NT2/D1 (cell line): Measurements from ENCODE around the gene THOP1.

Experiments
- DNase-seq: peaks from one replicate; pipeline ENCODE4 v3.0.0-alpha.2; 2011; ENCODE audit warnings: low read depth, low spot score
- H3K27me3 ChIP-seq: 2 replicates; pipeline ENCODE4 v1.6.0; 2011; ENCODE audit warnings: mild to moderate bottlenecking; ENCODE audit not compliant: insufficient read length, insufficient read depth
- H3K36me3 ChIP-seq: 2 replicates; pipeline ENCODE4 v1.6.1; 2011; ENCODE audit warnings: mild to moderate bottlenecking, low read length, mixed read lengths; ENCODE audit not compliant: insufficient read depth, insufficient read length
- H3K4me1 ChIP-seq: 2 replicates; pipeline ENCODE4 v1.5.1; 2011; ENCODE audit not compliant: insufficient read depth, insufficient read length
- H3K4me3 ChIP-seq: 2 replicates; pipeline ENCODE4 v1.5.1; 2011; ENCODE audit warnings: low read depth; ENCODE audit not compliant: insufficient read length
- H3K9ac ChIP-seq: 2 replicates; pipeline ENCODE4 v1.6.0; 2011; ENCODE audit warnings: low read depth; ENCODE audit not compliant: insufficient read length
- H3K9me3 ChIP-seq: 2 replicates; pipeline ENCODE4 v1.5.1; 2011; ENCODE audit warnings: mild to moderate bottlenecking, low read length; ENCODE audit not compliant: insufficient read depth
- SUZ12 ChIP-seq: IDR thresholded peaks from 2 replicates; pipeline ENCODE4 v1.6.1; 2011; ENCODE audit not compliant: insufficient read length, insufficient read depth; ENCODE audit errors: extremely low read depth
- YY1 ChIP-seq: IDR thresholded peaks from 2 replicates; pipeline ENCODE4 v1.6.1; 2011; ENCODE audit not compliant: insufficient read length, insufficient read depth
- ZNF274 ChIP-seq: IDR thresholded peaks from 2 replicates; pipeline ENCODE4 v1.6.1; 2011; ENCODE audit warnings: mild to moderate bottlenecking, low read depth, low read length

The THOP1 gene

DNA sequence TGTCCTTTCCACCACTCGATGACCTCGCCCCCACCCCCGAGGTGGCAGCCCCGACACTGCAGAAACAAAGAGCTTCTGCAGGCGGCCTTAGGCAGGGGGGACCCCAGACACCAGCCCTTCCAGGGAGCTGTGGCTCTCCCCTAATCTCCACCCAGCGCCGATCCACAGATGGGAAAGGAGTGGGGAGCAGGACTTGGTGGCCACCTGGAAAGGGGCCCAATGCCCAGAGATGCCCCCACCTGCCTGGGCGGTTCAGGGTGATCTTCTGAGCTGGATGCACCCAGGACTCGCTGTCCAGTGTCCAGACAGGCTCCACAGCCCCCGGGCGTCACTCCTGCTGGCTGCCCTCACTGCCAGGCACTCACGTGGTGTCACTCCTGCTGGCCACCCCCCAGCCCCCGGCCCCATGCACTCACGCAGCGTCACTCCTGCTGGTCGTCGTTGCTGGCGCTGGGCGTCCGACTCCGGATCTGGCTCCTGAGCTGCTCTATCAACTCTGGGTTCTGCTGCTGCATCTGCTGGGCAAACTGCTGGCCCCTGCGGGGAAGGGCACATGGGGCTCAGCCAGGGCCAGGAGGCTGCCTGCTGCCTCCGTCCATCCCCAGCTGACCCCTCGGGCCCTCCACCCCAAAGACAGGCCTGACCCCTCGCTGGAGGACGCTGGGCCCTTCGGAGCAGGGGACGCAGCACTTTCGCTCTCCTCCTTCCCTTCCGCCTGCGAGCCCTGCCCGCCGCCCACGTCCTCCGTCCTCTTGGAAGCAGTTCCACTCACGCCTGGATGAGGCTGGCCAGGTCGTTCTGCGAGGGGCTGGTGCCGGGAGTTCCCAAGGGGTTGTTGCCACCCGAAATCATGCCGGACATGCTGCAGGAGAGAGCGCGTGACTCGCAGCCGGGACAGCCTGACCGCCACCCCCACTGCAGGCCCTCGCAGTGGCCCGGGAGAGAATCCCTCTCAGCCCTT, 28.1 kb upstream of the THOP1 start:
- peaks cover 88% of the 10 kb centered on the region for H3K36me3 ChIP-seq

DNA sequence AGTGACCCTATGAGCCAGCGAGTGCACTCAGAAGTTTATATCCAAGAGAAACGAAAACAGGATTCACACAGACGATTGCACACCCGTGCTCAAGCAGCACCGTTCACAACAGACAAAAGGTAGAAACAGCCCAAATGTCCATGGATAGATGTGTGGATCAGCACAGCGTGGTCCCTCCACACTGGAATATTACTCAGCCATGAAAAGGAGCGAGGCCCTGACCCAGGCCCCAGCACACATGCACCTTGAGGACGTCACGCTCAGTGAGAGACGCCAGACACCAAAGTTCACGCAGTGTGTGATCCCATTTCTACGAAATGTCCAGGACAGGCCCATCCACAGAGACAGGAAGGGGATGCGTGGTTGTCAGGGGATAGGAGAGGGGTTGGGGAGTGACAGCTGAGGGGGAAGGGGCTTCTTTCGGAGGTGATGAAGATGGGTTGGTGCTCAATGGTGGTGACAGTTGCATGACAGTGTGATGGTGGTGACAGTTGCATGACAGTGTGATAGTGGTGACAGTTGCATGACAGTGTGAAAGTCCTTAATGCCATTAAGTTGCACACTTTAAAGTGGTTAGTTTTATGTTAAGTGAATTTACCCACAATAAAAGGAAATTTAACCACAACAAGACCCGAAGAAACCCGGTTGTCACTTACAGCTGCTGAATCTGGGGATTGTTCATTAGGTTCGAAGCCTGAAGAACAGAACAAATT, 26.5 kb upstream of the THOP1 start:
- TF ChIP-seq ZNF274 (no peak), YY1 (no peak), SUZ12 (no peak)
- no peaks in the 10 kb centered on the region for H3K27me3 ChIP-seq
- DNase-seq, result no peak
- no peak overlapping the region for H3K4me3 ChIP-seq
- H3K9me3 ChIP-seq, result no peaks in the 10 kb centered on the region
- H3K9ac ChIP-seq, result no peak overlapping the region
- H3K4me1 ChIP-seq, result peaks cover 22% of the 10 kb centered on the region
- peaks cover 93% of the 10 kb centered on the region for H3K36me3 ChIP-seq

More for the DNA sequence above, 28.1 kb upstream of the THOP1 start:
- Histone ChIP-seq H3K9me3 (no peaks in the 10 kb centered on the region), H3K4me3 (no peak overlapping the region), H3K4me1 (peaks cover 12% of the 10 kb centered on the region), H3K9ac (no peak overlapping the region), H3K27me3 (no peaks in the 10 kb centered on the region)
- no peak for DNase-seq
- TF ChIP-seq YY1 (no peak), ZNF274 (no peak), SUZ12 (no peak)

- DNase-seq, result no peak
- no peak for TF ChIP-seq YY1
- TF ChIP-seq SUZ12, result no peak
- no peak for TF ChIP-seq ZNF274
- H3K9me3 ChIP-seq, result no peaks in the 10 kb centered on the region
- H3K36me3 ChIP-seq, result peaks cover 94% of the 10 kb centered on the region
- H3K9ac ChIP-seq, result no peak overlapping the region
- no peak overlapping the region for H3K4me3 ChIP-seq
- H3K27me3 ChIP-seq, result no peaks in the 10 kb centered on the region
- peaks cover 22% of the 10 kb centered on the region for H3K4me1 ChIP-seq
Observed at GRCh38 chr19:2759362-2759761, 25.9 kb upstream of the THOP1 start.

DNA sequence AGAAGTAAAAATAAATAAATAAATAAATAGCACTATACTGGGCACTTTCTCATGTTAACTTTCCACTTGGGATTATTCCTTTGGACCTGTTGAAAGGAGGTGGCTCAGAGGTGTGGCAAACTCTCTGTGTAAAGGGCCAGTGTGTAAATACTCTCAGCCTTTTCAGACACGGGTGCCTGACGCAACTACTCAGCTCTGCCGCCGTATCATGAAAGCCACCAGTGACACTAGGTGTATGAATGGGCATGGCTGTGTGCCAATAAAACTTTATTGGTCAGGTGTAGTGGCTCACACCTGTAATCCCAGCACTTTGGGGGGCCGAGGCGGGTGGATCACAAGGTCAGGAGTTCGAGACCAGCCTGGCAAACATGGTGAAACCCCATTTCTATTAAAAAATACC, 25.3 kb upstream of the THOP1 start:
- no peak overlapping the region for H3K4me3 ChIP-seq
- H3K27me3 ChIP-seq, result no peaks in the 10 kb centered on the region
- H3K9ac ChIP-seq, result no peak overlapping the region
- H3K36me3 ChIP-seq, result peaks cover 94% of the 10 kb centered on the region
- DNase-seq, result no peak
- H3K4me1 ChIP-seq, result peaks cover 22% of the 10 kb centered on the region
- TF ChIP-seq SUZ12 (no peak), YY1 (no peak), ZNF274 (no peak)
- no peaks in the 10 kb centered on the region for H3K9me3 ChIP-seq

DNA sequence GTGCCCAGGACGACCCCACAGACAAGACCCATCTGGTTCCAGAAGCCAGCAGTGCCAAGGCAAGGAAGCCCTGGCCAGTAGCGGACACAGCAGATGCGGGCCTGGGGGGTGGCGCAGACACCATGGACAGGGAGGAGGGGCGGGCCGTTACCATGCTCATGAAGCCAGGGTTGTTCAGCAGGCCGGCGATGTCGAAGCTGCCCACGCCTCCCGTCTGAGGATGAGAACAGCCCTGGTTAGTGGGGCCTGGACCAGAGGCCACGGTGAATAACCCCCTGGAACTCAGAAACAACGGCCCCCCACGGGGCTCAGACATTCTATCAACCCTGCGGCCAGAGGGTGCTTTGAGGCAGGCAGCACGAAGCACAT, 24.0 kb upstream of the THOP1 start:
- TF ChIP-seq ZNF274 (no peak), SUZ12 (no peak), YY1 (no peak)

DNA sequence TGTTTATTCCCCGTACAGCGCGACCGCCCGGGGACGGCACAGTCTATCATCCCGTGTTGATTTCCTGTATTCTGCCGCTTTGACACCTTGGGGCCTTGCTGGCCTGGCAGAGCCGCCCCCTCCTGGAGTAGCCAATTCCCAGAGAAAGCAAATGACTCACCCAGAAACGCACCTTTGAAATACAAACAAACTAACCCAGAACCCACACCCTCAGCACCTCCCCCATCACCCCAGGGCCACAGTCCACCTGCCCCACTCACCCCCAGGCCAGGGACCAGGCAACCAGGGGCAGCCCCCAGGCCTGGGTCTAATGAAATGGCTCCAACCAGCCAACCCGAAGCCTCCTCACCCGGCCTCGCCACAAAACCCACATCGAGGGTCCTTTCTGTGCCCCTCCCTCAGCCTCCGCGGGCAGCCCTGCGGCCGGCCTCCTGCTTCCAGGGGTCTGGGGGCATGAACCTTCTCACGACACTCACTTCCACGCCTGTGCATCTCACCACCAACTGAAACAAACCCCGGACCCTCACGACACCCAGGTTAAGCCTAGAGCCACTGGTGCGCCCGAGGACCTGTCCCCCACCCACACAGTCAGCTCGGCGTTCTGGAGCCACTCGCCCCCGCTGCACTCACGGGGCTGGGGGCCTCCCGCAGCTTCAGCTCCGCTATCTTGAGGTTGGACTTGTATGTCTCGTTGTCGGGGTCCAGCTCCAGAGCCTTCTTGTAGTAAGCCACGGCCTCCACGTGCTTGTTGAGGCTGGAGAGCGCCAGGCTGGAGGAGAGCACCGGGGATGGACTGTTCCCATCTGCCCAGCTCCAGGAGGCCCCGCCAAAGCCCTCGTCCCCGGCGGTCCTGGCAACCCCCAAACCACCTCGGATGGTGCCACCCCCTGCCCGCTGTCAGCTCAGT, 23.2 kb upstream of the THOP1 start:
- Histone ChIP-seq H3K9me3 (no peaks in the 10 kb centered on the region), H3K9ac (peak overlapping the region; percentile 21), H3K4me3 (no peak overlapping the region), H3K4me1 (peaks cover 21% of the 10 kb centered on the region), H3K36me3 (peaks cover 93% of the 10 kb centered on the region), H3K27me3 (no peaks in the 10 kb centered on the region)
- DNase-seq, result no peak
- TF ChIP-seq YY1 (no peak), ZNF274 (no peak)

More for the DNA sequence above, 24.0 kb upstream of the THOP1 start:
- no peak for DNase-seq
- Histone ChIP-seq H3K9ac (no peak overlapping the region), H3K4me1 (peaks cover 22% of the 10 kb centered on the region), H3K27me3 (no peaks in the 10 kb centered on the region), H3K4me3 (no peak overlapping the region), H3K9me3 (no peaks in the 10 kb centered on the region), H3K36me3 (peaks cover 94% of the 10 kb centered on the region)

GRCh38 chr19:2762783-2763496, 22.4 kb upstream of the THOP1 start:
- Histone ChIP-seq H3K4me1 (peaks cover 15% of the 10 kb centered on the region), H3K27me3 (no peaks in the 10 kb centered on the region), H3K36me3 (peaks cover 93% of the 10 kb centered on the region), H3K4me3 (no peak overlapping the region), H3K9me3 (no peaks in the 10 kb centered on the region), H3K9ac (no peak overlapping the region)
- TF ChIP-seq YY1, result no peak
- no peak for DNase-seq
